ENCODE data around the gene XPR1.

The XPR1 gene

GRCh38 chr1:180932378-180932777 is 300.6 kb downstream of the XPR1 start:
- DNase-seq (ENCODE audit: low spot score): no peak

GRCh38 chr1:180933141-180933540 is 301.3 kb downstream of the XPR1 start:
- no peak for DNase-seq (ENCODE audit: low spot score)

- DNase-seq (ENCODE audit: low spot score): no peak
Observed at GRCh38 chr1:180934563-180934962, 302.7 kb downstream of the XPR1 start.

- DNase-seq (ENCODE audit: low spot score): no peak
Observed at GRCh38 chr1:180935326-180936109, 303.7 kb downstream of the XPR1 start.

GRCh38 chr1:180936110-180937011 is 304.5 kb downstream of the XPR1 start:
- no peak for DNase-seq (ENCODE audit: low spot score)

- no peak for DNase-seq (ENCODE audit: low spot score)
Observed at GRCh38 chr1:180937012-180937372, 305.2 kb downstream of the XPR1 start.

- no peak for DNase-seq (ENCODE audit: low spot score)
Observed at GRCh38 chr1:180937624-180938225, 305.9 kb downstream of the XPR1 start.

GRCh38 chr1:180939073-180939710 is 307.4 kb downstream of the XPR1 start:
- no peak for DNase-seq (ENCODE audit: low spot score)

- DNase-seq (ENCODE audit: low spot score): no peak
Observed at GRCh38 chr1:180939711-180940103, 307.9 kb downstream of the XPR1 start.
